ENCODE data around the gene ZNF143. TPM values are rescaled to one million over a fixed set of nuclear protein-coding genes. Genes with fewer than 3 reads are reported as not detected.

The ZNF143 gene
- total RNA-seq, 1 experiment from 2014 or later = 35.8 TPM

DNA sequence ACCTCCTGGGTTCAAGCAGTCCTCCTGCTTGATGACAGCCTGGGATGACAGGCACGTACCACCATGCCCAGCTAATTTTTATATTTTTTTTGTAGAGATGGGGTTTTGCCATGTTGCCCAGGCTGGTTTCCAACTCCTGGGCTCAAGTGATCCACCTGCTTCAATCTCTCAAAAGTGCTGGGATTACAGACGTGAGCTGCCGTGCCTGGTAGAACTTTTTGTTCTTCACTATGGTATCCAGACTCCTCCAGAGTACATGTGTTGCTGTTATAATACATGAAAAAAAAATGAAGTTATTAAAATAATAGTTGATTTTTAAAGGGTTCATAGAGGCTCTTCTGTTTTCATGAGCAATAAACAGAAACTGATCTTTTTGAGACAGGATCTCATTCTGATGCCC lies 29.6 kb downstream of the ZNF143 start:
- Mint-ChIP-seq H3K36me3 (peaks cover 40% of the 10 kb centered on the region), H3K9me3 (no peaks in the 10 kb centered on the region), H3K27me3 (ENCODE audit: low read depth) (no peaks in the 10 kb centered on the region), H3K4me1 (no peaks in the 10 kb centered on the region), H3K4me3 (no peak overlapping the region), H3K27ac (no peak overlapping the region)
- ATAC-seq = no peak
- ChIA-PET POLR2A (no interaction called here), CTCF (interaction anchor here (0.6 to 1.1 kb wide), 2 partner anchors 45 to 127 kb away, joined by 3 to 5 read pairs; no protein-coding TSS in a partner anchor)
- TF ChIP-seq FOXP1 (CRISPR knock-in tag; IDR thresholded peaks at IDR 0.05; ENCODE audit: borderline replicate concordance) = no peak
- TF ChIP-seq, protein P1, sequence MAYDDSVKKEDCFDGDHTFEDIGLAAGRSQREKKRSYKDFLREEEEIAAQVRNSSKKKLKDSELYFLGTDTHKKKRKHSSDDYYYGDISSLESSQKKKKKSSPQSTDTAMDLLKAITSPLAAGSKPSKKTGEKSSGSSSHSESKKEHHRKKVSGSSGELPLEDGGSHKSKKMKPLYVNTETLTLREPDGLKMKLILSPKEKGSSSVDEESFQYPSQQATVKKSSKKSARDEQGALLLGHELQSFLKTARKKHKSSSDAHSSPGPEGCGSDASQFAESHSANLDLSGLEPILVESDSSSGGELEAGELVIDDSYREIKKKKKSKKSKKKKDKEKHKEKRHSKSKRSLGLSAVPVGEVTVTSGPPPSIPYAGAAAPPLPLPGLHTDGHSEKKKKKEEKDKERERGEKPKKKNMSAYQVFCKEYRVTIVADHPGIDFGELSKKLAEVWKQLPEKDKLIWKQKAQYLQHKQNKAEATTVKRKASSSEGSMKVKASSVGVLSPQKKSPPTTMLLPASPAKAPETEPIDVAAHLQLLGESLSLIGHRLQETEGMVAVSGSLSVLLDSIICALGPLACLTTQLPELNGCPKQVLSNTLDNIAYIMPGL (CRISPR knock-in tag; IDR thresholded peaks at IDR 0.05) = no peak
- TF ChIP-seq, protein P2, sequence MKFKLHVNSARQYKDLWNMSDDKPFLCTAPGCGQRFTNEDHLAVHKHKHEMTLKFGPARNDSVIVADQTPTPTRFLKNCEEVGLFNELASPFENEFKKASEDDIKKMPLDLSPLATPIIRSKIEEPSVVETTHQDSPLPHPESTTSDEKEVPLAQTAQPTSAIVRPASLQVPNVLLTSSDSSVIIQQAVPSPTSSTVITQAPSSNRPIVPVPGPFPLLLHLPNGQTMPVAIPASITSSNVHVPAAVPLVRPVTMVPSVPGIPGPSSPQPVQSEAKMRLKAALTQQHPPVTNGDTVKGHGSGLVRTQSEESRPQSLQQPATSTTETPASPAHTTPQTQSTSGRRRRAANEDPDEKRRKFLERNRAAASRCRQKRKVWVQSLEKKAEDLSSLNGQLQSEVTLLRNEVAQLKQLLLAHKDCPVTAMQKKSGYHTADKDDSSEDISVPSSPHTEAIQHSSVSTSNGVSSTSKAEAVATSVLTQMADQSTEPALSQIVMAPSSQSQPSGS (CRISPR knock-in tag; IDR thresholded peaks at IDR 0.05; ENCODE audit: borderline replicate concordance, low read depth) = no peak
- no peak for TF ChIP-seq ZNF512 (CRISPR knock-in tag; IDR thresholded peaks at IDR 0.05; ENCODE audit: borderline replicate concordance)
- TF ChIP-seq SOX15 (CRISPR knock-in tag; IDR thresholded peaks at IDR 0.05) = no peak
- TF ChIP-seq FOXP4 (CRISPR knock-in tag; IDR thresholded peaks at IDR 0.05) = no peak
- TF ChIP-seq ZNF425 (CRISPR knock-in tag; conservative IDR thresholded peaks at IDR 0.05) = no peak
- no peak for TF ChIP-seq ELF4 (CRISPR knock-in tag; IDR thresholded peaks at IDR 0.05; ENCODE audit: low read depth)
- no peak for TF ChIP-seq CREM (CRISPR knock-in tag; IDR thresholded peaks at IDR 0.05)
- no peak for TF ChIP-seq GRHL2 (CRISPR knock-in tag; IDR thresholded peaks at IDR 0.05; ENCODE audit: insufficient replicate concordance, severe bottlenecking)
- no peak for TF ChIP-seq HMGA2 (CRISPR knock-in tag; IDR thresholded peaks at IDR 0.05)
- no peak for DNase-seq (ENCODE audit: low spot score)

GRCh38 chr11:9493492-9493891 lies 32.7 kb downstream of the ZNF143 start:
- H3K4me3 Mint-ChIP-seq = no peak overlapping the region
- H3K4me1 Mint-ChIP-seq = no peaks in the 10 kb centered on the region
- H3K36me3 Mint-ChIP-seq = peaks cover 52% of the 10 kb centered on the region
- POLR2A ChIA-PET = no interaction called here
- ATAC-seq = no peak
- H3K9me3 Mint-ChIP-seq = no peaks in the 10 kb centered on the region
- CTCF ChIA-PET = interaction anchor here (1.5 kb wide), 1 partner anchor 13 kb away, joined by 5 read pairs; no protein-coding TSS in a partner anchor
- DNase-seq (ENCODE audit: low spot score) = no peak
- H3K27ac Mint-ChIP-seq = peak overlapping the region; percentile 31; the same call in 1 of the 2 replicates
- H3K27me3 Mint-ChIP-seq (ENCODE audit: low read depth) = no peaks in the 10 kb centered on the region
- no peak for TF ChIP-seq ZNF671 (CRISPR knock-in tag; IDR thresholded peaks at IDR 0.05)
- no peak for TF ChIP-seq GTF2I (CRISPR knock-in tag; conservative IDR thresholded peaks at IDR 0.05)
- no peak for TF ChIP-seq MLX (CRISPR knock-in tag; IDR thresholded peaks at IDR 0.05)
- TF ChIP-seq ATF3 (CRISPR knock-in tag; conservative IDR thresholded peaks at IDR 0.05) = no peak
- TF ChIP-seq TCF7 (CRISPR knock-in tag; IDR thresholded peaks at IDR 0.05; ENCODE audit: low read depth) = no peak
- TF ChIP-seq ELF4 (CRISPR knock-in tag; IDR thresholded peaks at IDR 0.05; ENCODE audit: low read depth) = no peak
- TF ChIP-seq OVOL2 (CRISPR knock-in tag; IDR thresholded peaks at IDR 0.05; ENCODE audit: borderline replicate concordance) = no peak

Measured in WTC11 (cell line).